HG02759 (cell line): ENCODE results near the gene TSPAN9.

Experiments used
- ATAC-seq: cut with Tn5 transposase; IDR thresholded peaks from one replicate; pipeline ENCODE4 v1.9.1; 2021; ENCODE audit warnings: mild to moderate bottlenecking, moderate library complexity; ENCODE audit not compliant: unreplicated experiment

Gene TSPAN9, protein sequence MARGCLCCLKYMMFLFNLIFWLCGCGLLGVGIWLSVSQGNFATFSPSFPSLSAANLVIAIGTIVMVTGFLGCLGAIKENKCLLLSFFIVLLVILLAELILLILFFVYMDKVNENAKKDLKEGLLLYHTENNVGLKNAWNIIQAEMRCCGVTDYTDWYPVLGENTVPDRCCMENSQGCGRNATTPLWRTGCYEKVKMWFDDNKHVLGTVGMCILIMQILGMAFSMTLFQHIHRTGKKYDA

GRCh38 chr12:3076730-3077571 lies at the start of gene TSPAN9:
Gene TSPAN9, plus strand, starts transcription at chr12:3077379. Its CDS starts 123,815 bp downstream, at chr12:3201194.
- ATAC-seq: peak; percentile 78

DNA sequence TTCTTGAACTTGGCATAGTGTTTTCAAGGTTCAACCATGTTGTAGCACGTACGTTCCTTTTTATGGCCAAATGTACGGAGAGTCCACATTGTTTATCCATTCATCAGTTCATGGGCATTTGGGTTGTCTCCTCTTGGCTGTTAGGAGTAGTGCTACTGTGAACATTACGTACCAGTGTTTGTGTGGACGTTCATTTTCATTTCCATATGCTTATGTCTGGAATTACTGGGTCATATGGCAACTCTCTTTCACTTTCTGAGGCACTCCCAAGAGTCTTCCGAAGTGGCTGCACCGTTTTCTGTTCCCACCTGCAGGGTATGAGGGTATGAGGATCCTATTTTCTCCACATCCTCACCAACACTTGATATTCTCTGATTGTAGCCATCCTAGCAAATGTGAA lies 49.1 kb upstream of the TSPAN9 start:
- ATAC-seq: no peak

GRCh38 chr12:3030821-3031429 lies 46.3 kb upstream of the TSPAN9 start:
- no peak for ATAC-seq

- no peak for ATAC-seq
Observed at GRCh38 chr12:3032161-3032560, 45.0 kb upstream of the TSPAN9 start.

- no peak for ATAC-seq
Observed at GRCh38 chr12:3032770-3033538, 44.2 kb upstream of the TSPAN9 start.

GRCh38 chr12:3033539-3033867 lies 43.7 kb upstream of the TSPAN9 start:
- ATAC-seq: no peak

- ATAC-seq: peak; percentile 69
Observed at GRCh38 chr12:3034067-3034750, 43.0 kb upstream of the TSPAN9 start.

DNA sequence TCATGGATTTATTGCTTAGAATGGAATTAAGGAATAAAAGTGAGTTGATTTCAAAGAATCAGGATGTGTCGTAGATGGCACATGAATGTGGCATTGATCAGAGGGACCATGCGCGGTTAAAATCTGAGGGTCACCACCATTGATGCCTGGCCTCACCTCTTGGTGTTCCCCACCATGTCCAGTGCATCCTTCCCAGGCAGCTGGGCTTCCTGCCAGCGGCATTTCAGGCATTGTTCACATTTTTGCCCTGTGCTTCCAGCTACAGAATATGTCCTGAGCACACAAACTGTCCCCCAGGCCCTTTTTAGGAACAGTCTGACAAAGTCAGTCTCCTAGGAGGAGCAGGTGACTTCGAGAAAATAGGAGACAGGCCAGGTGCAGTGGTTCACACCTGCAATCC lies 42.0 kb upstream of the TSPAN9 start:
- ATAC-seq: no peak

DNA sequence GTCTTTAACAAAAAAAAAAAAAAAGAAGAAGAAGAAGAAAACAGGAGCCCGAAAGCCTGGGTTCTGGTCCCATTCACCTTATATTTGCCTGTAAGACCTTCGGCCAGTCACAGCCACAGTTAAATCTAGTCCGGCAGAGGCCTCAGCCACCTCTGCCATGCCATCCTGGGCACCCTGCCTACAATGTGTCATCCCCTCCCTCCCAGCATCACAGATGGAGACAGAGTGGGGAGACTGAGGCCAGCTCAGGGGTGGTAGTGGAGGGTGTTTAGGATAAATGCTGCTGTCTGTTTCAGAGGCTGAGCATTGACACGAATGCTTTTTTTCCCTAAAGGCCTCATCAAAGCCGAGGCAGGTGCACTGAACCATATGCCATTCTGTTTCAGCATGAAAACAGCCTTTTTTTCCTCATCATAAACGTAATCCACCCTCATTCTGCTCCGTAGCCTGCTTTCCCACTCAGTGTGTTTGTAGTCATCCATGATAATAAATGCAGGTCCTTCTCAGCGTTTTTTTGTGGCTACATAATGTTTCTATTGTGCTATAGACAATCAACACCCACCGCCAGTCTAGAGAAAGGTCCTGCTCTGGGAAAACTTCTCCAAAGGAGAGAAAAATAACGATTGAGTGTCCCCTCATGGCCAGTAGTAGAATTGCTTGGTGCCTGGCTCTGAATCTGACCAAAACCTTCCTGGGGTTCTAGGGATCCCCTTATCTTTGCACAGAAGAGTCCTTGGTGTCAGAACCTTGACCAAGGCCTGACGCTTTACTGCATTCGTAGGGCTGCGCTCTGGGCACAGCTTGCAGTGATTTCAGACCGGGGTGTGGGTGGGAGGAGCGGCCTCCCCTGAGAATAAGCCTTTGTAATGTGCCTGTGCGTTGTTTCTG lies 41.1 kb upstream of the TSPAN9 start:
- no peak for ATAC-seq

GRCh38 chr12:3036901-3037600 lies 40.1 kb upstream of the TSPAN9 start:
- ATAC-seq: no peak

DNA sequence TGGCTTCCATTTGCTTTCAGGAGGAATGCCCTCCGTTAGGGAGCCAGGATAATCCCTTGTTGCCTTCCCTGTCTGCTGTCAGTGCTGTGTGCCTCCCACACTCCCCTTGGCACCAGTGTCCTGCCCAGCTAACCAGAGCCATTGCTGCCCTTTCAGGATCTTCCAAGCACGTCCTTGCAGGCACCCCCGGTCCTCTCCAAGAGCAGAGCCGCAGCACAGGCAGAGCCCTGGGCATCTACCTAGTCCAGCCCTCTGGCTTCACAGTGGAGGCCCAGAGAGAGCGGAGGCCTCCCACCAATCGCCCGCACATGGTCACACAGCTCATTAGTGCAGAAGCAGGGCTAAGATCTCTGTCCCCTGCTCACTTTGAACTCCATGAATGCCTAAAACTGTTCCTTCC lies 39.0 kb upstream of the TSPAN9 start:
- ATAC-seq: no peak

GRCh38 chr12:3038926-3039510 lies 38.2 kb upstream of the TSPAN9 start:
- no peak for ATAC-seq

GRCh38 chr12:3040026-3040656 lies 37.0 kb upstream of the TSPAN9 start:
- ATAC-seq: no peak

GRCh38 chr12:3040663-3041544 lies 36.3 kb upstream of the TSPAN9 start:
- no peak for ATAC-seq

DNA sequence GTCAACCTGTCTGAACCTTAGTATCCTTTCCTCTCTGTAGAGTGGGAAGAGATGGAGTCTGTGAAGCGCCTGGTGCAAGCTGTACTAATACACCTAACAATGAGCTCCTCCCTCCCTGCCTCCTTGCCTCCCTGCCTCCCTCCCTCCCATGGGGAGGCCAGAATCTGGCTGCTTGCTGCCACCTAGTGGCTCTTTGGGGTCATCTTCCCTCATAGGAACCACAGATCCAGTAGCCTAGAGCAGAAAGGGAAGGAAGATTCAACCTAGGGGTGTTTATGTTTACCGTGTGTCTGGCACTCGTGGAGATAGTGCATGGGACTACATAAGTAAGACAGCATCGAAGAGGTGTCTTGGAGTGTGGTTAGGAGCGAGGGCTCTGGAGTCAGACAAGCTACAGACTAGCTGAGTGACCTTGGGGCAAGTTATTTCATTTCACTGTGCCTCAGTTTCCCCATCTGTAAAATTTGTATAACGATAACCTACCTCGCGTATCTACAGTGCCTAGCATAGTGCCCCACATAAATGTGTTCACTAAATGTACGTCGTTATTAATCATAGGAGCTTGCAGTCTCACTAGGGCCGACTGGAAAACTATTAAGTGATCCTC lies 35.5 kb upstream of the TSPAN9 start:
- ATAC-seq: peak; percentile 75

DNA sequence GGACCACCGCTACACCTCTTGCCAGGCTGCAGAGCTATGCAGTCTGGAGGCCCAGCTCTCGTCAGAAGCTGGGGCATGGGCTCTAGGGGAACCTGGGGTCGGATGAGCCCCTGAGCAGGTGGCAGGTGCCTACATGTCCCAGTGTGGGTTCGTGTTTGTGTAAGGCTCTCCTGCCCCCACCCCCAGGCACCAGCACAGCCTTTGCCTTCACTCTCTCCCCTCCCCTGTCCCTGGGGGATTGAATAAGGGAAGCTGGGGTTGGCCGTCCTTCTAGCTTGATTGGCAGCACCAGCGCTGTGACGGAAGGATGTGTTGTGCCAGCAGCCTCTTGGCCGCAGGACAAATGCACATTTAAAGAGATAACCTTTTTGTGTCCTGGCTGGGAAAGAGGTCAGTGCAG lies 34.8 kb upstream of the TSPAN9 start:
- ATAC-seq: no peak

- no peak for ATAC-seq
Observed at GRCh38 chr12:3042826-3043225, 34.4 kb upstream of the TSPAN9 start.
